Measurements from ENCODE around the gene SCGB1C1. TPM values are rescaled to one million over a fixed set of nuclear protein-coding genes. Genes with fewer than 3 reads are reported as not detected.
A peak's percentile ranks its signal among the peaks of the same experiment; 100 is the strongest.

SCGB1C1 gene
- total RNA-seq, 1 donor from 2014 or later = not detected

DNA sequence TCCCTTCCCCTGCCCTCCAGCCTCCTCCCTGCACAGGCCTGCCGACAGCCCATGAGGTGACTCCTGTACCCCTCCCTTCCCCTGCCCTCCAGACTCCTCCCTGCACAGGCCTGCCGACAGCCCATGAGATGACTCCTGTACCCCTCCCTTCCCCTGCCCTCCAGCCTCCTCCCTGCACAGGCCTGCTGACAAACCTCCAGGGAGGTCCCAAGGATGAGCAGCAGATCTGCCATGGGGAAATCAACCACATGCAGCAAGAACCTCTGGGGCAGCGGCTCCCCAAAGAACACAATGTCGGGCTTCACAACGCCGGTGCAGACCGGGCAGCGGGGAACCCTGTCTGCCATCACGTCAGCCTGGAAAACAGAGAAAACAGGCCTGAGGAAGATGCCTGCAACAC is 31.0 kb downstream of the SCGB1C1 start:
- no peak for DNase-seq
- peaks cover 11% of the 10 kb centered on the region for H3K27me3 Mint-ChIP-seq (ENCODE audit: unreplicated experiment)
- H3K4me3 Mint-ChIP-seq (ENCODE audit: unreplicated experiment) = no peak overlapping the region
- H3K27ac Mint-ChIP-seq (ENCODE audit: unreplicated experiment) = no peak overlapping the region
- peaks cover 9% of the 10 kb centered on the region for H3K4me1 Mint-ChIP-seq (ENCODE audit: low read depth, unreplicated experiment)
- TF ChIP-seq, protein P1, sequence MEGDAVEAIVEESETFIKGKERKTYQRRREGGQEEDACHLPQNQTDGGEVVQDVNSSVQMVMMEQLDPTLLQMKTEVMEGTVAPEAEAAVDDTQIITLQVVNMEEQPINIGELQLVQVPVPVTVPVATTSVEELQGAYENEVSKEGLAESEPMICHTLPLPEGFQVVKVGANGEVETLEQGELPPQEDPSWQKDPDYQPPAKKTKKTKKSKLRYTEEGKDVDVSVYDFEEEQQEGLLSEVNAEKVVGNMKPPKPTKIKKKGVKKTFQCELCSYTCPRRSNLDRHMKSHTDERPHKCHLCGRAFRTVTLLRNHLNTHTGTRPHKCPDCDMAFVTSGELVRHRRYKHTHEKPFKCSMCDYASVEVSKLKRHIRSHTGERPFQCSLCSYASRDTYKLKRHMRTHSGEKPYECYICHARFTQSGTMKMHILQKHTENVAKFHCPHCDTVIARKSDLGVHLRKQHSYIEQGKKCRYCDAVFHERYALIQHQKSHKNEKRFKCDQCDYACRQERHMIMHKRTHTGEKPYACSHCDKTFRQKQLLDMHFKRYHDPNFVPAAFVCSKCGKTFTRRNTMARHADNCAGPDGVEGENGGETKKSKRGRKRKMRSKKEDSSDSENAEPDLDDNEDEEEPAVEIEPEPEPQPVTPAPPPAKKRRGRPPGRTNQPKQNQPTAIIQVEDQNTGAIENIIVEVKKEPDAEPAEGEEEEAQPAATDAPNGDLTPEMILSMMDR (IDR thresholded peaks at IDR 0.05; ENCODE audit: partially characterized antibody, unreplicated experiment) = no peak
- H3K36me3 Mint-ChIP-seq (ENCODE audit: unreplicated experiment) = no peaks in the 10 kb centered on the region
- H3K9me3 Mint-ChIP-seq (ENCODE audit: unreplicated experiment) = peaks cover 4% of the 10 kb centered on the region

DNA sequence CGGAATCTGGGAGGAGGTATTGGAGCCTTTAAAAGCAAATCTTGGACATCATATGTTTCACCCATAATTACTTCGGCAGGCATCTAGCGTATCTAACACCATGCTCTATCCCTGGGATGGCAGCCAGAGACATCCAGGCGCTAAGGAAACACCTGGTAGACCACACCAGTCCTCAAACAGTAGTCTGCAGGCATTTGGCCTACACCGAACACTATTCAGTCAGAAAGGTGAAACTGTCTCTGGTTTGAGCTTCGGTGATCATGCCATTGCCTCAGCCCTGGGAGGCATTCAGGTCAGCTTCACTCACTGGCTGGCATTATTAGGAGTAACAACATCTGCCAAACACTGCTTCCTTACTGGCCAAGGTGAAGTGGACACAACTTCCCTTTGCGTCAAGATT is 31.5 kb downstream of the SCGB1C1 start:
- H3K4me1 Mint-ChIP-seq (ENCODE audit: low read depth, unreplicated experiment) = peaks cover 9% of the 10 kb centered on the region
- peaks cover 4% of the 10 kb centered on the region for H3K9me3 Mint-ChIP-seq (ENCODE audit: unreplicated experiment)
- DNase-seq = no peak
- H3K27ac Mint-ChIP-seq (ENCODE audit: unreplicated experiment) = no peak overlapping the region
- no peak overlapping the region for H3K4me3 Mint-ChIP-seq (ENCODE audit: unreplicated experiment)
- H3K36me3 Mint-ChIP-seq (ENCODE audit: unreplicated experiment) = no peaks in the 10 kb centered on the region
- TF ChIP-seq, protein P1 (IDR thresholded peaks at IDR 0.05; ENCODE audit: partially characterized antibody, unreplicated experiment) = no peak
- H3K27me3 Mint-ChIP-seq (ENCODE audit: unreplicated experiment) = peaks cover 8% of the 10 kb centered on the region

DNA sequence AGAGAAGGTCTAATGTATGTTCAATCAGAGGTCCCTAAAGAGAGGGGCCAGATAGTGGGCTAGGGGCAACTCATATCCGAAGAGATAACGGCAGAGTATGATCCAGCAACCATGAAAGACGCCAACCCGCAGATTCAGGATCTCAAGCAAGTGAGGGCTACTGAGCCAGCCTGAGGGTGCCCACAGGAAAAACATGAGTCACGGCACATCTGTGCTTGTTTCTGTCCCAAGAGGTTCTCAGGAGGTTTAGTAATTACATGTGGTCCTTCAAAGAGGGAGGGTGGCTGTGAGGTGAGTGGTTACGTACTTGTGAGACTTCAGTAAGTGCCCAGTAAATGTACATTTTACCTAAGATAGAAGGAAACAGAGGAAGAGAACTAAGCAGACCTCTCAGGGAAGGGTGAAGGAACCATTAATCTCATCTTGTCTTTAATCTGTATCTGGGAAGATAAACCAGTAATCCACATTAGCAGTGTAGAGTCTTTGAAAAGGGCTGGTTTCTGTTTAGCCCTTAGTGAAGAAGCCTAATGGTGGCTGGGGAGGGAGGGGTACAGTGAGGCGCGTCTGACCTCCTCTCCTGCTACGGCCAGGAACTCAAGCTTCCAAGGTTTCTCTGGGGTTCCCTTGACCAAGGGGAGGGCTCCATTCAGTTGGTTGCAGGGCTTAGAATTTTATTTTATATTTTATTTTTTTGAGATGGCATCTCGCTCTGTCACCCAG is 33.0 kb downstream of the SCGB1C1 start:
- Mint-ChIP-seq H3K4me1 (ENCODE audit: low read depth, unreplicated experiment) (peaks cover 9% of the 10 kb centered on the region), H3K9me3 (ENCODE audit: unreplicated experiment) (peaks cover 4% of the 10 kb centered on the region), H3K4me3 (ENCODE audit: unreplicated experiment) (peak overlapping the region; percentile 16), H3K27ac (ENCODE audit: unreplicated experiment) (peak overlapping the region; percentile 66), H3K36me3 (ENCODE audit: unreplicated experiment) (no peaks in the 10 kb centered on the region), H3K27me3 (ENCODE audit: unreplicated experiment) (peaks cover 6% of the 10 kb centered on the region)
- TF ChIP-seq, protein P1 (IDR thresholded peaks at IDR 0.05; ENCODE audit: partially characterized antibody, unreplicated experiment) = no peak
- no peak for DNase-seq

DNA sequence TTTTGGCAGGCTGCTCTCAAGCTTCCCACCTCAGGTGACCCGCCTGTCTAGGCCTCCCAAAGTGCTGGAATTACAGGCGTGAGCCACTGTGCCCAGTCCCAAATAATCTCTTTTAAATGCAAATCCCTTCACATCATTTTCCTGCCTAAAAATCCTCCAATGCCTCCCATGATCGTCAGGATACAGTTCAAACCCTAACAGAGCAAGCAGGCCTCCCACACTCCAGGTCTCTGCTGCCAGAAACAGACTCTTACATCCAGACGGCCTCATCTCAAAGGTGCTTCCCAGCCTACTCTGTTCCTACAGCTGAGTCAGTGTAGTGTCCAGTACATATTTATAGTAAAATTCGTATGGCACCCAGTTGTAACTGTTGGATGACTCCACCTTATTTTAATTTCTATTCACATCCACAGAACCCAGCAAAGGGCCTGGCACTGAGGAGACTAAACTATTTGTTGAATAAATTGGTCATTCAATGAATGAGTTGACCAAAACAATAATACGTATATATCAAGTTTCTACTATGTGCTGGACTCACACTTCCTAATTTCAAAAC is 35.0 kb downstream of the SCGB1C1 start:
- Mint-ChIP-seq H3K36me3 (ENCODE audit: unreplicated experiment) (no peaks in the 10 kb centered on the region), H3K4me1 (ENCODE audit: low read depth, unreplicated experiment) (peaks cover 9% of the 10 kb centered on the region), H3K27me3 (ENCODE audit: unreplicated experiment) (peaks cover 4% of the 10 kb centered on the region), H3K4me3 (ENCODE audit: unreplicated experiment) (no peak overlapping the region), H3K9me3 (ENCODE audit: unreplicated experiment) (peaks cover 4% of the 10 kb centered on the region), H3K27ac (ENCODE audit: unreplicated experiment) (no peak overlapping the region)
- DNase-seq = no peak
- TF ChIP-seq, protein P1 (IDR thresholded peaks at IDR 0.05; ENCODE audit: partially characterized antibody, unreplicated experiment) = no peak

DNA sequence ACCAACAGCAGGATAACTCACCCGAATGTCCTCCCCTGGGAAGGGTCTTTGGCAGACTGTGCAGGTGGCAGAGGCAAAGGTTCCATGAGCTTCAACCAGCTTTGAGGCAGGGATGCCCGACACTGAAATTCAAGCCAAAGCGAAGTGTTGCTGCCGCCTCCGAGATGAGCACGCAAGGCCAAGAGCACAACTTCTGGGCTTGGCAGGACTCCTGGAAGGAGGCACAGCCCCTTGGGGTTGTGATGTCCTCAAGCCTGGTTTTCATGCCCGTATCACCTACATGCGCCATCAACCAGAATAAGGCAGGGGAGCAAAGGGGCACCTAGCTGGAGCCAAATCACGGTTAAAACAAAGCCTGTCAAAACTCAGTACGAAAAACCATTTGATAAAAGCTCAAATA is 37.6 kb downstream of the SCGB1C1 start:
- no peaks in the 10 kb centered on the region for H3K36me3 Mint-ChIP-seq (ENCODE audit: unreplicated experiment)
- peaks cover 5% of the 10 kb centered on the region for H3K4me1 Mint-ChIP-seq (ENCODE audit: low read depth, unreplicated experiment)
- TF ChIP-seq, protein P1 (IDR thresholded peaks at IDR 0.05; ENCODE audit: partially characterized antibody, unreplicated experiment) = no peak
- H3K9me3 Mint-ChIP-seq (ENCODE audit: unreplicated experiment) = no peaks in the 10 kb centered on the region
- DNase-seq = no peak
- no peak overlapping the region for H3K27ac Mint-ChIP-seq (ENCODE audit: unreplicated experiment)
- peaks cover 5% of the 10 kb centered on the region for H3K27me3 Mint-ChIP-seq (ENCODE audit: unreplicated experiment)
- no peak overlapping the region for H3K4me3 Mint-ChIP-seq (ENCODE audit: unreplicated experiment)
